PFSK-1 (cell line): Measurements from ENCODE around the gene PIGL.

Source experiments
- FOXP2 ChIP-seq: optimal IDR thresholded peaks from 2 replicates; pipeline ENCODE3; 2011; ENCODE audit warnings: borderline replicate concordance, control low read depth, inconsistent platforms; ENCODE audit not compliant: insufficient read depth; ENCODE audit errors: extremely low read length, extremely low read depth
- POLR2AphosphoS5 ChIP-seq: IDR thresholded peaks from 2 replicates; pipeline ENCODE4 v1.6.1; 2012; ENCODE audit warnings: low read depth, mild to moderate bottlenecking, control low read depth, low read length, moderate library complexity
- SIN3A ChIP-seq: IDR thresholded peaks from 2 replicates; pipeline ENCODE4 v1.6.1; 2012; ENCODE audit warnings: mild to moderate bottlenecking, low read length, moderate library complexity, borderline replicate concordance; ENCODE audit not compliant: insufficient read depth
- TAF1 ChIP-seq: IDR thresholded peaks from 2 replicates; pipeline ENCODE4 v1.6.1; 2012; ENCODE audit warnings: low read length, control low read depth, borderline replicate concordance; ENCODE audit not compliant: insufficient read depth
- TF ChIP-seq, protein P1 (sequence below), 2 experiments: IDR thresholded peaks; 2 replicates each; pipeline versions ENCODE4 v1.6.1 to v1.8.0; 2011 to 2012; ENCODE audit warnings: low read depth in 2 of 2, low read length in 2 of 2, control low read depth in 1 of 2, inconsistent platforms in 1 of 2, mild to moderate bottlenecking in 1 of 2, moderate library complexity in 1 of 2; ENCODE audit not compliant: insufficient read depth in 1 of 2

PIGL gene

DNA sequence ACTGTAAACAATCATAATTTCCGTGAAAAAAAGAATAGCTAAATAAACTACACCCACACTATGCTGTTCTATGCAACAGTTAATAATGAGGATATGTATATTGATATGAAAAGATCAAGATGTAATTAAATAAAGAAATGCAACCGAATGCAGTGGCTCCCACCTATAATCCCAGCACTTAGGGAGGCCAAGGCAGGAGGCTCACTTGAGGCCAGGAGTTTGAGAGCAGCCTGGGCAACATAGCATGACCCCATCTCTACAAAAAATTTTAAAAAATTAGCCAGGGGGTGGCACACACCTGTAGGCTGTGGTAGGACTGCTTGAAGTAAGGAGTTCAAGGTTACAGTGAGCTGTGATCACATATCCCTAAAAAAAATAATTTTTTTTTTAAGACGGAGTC lies 121.4 kb downstream of the PIGL start:
- TF ChIP-seq TAF1 (no peak), POLR2AphosphoS5 (no peak), FOXP2 (no peak), SIN3A (no peak)
- TF ChIP-seq, protein P1, sequence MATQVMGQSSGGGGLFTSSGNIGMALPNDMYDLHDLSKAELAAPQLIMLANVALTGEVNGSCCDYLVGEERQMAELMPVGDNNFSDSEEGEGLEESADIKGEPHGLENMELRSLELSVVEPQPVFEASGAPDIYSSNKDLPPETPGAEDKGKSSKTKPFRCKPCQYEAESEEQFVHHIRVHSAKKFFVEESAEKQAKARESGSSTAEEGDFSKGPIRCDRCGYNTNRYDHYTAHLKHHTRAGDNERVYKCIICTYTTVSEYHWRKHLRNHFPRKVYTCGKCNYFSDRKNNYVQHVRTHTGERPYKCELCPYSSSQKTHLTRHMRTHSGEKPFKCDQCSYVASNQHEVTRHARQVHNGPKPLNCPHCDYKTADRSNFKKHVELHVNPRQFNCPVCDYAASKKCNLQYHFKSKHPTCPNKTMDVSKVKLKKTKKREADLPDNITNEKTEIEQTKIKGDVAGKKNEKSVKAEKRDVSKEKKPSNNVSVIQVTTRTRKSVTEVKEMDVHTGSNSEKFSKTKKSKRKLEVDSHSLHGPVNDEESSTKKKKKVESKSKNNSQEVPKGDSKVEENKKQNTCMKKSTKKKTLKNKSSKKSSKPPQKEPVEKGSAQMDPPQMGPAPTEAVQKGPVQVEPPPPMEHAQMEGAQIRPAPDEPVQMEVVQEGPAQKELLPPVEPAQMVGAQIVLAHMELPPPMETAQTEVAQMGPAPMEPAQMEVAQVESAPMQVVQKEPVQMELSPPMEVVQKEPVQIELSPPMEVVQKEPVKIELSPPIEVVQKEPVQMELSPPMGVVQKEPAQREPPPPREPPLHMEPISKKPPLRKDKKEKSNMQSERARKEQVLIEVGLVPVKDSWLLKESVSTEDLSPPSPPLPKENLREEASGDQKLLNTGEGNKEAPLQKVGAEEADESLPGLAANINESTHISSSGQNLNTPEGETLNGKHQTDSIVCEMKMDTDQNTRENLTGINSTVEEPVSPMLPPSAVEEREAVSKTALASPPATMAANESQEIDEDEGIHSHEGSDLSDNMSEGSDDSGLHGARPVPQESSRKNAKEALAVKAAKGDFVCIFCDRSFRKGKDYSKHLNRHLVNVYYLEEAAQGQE (IDR thresholded peaks at IDR 0.05; ENCODE audit: insufficient read depth in 1 of 2, low read depth in 2 of 2, low read length in 2 of 2) = no peak

DNA sequence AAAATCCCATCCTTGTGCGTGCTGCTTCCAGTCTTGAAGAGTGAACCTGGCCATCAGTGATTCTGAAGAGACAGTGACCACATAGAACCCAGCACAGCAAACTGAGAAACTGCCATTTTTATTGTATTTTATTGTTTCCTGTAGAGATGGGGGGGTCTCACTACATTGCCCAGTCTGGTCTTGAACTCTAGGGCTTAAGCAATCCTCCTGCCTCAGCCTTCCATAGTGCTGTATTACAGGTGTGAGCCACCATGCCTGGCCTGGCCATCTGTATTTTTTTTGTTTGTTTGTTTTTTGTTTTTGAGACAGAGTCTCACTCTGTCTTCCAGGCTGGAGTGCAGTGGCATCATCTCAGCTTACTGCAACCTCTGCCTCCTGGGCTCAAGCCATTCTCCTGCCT lies 122.4 kb downstream of the PIGL start:
- TF ChIP-seq FOXP2 = no peak
- no peak for TF ChIP-seq POLR2AphosphoS5
- no peak for TF ChIP-seq TAF1
- no peak for TF ChIP-seq SIN3A
- TF ChIP-seq, protein P1 (IDR thresholded peaks at IDR 0.05; ENCODE audit: insufficient read depth in 1 of 2, low read depth in 2 of 2, low read length in 2 of 2) = no peak

DNA sequence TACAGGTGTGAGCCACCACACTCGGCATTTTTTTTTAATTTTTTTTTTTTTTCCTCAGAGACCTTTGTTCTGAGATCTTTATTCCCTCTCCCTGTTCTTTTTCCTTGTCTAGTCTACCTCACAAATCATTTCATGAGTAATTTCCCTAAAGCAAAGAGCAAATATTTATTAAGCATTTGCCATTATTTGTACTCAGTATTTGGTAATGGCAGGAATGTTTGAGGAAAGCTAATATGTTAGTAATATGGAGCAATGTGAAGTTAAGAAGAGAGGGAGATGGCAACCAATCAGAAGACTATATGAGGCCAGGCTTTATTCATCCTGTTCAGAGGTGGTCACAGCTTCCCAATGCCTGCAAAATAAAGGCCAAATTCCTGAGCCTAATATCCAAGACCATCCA lies 122.9 kb downstream of the PIGL start:
- TF ChIP-seq FOXP2 = no peak
- TF ChIP-seq, protein P1 (IDR thresholded peaks at IDR 0.05; ENCODE audit: insufficient read depth in 1 of 2, low read depth in 2 of 2, low read length in 2 of 2) = no peak
- TF ChIP-seq TAF1 = no peak
- TF ChIP-seq SIN3A = no peak
- TF ChIP-seq POLR2AphosphoS5 = no peak

DNA sequence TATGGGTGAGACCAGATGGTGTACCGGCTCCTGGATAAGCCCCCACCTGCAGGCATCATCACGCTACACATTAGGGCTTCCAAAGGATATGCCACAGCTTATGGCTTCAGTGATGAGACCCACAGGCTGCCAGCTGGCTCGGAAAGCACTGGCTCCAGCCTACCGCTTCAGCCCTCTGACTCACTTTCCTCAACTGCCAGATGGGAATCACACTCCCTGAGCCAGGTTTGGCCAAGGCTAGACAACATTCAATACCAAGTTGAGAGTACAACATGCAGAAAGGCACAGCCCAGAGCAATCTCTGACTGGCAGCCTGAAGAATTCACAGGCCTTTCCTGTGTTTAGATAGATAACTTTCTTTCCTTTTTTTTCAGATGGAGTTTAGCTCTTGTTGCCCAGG lies 126.0 kb downstream of the PIGL start:
- TF ChIP-seq FOXP2 (no peak), TAF1 (no peak), SIN3A (no peak), POLR2AphosphoS5 (no peak)
- TF ChIP-seq, protein P1 (IDR thresholded peaks at IDR 0.05; ENCODE audit: insufficient read depth in 1 of 2, low read depth in 2 of 2, low read length in 2 of 2) = no peak

DNA sequence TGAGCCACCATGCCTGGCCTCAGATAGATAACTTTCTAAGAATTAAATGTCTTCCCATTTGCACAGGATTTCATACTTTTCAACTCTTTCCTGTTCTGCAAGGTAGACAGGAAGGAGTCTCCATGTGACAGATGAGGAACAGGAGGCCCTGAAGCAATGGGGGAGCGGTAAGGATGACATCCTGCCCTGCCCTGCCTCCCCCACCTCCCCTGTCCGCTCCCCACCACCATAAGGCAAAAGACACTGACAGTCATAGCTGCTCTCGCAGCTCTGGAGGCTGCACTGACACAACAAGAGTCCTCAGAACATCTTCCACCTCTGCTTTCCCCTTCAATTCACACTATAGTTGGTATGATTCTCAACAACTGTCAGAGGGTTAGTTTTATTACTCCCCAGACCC lies 126.6 kb downstream of the PIGL start:
- TF ChIP-seq POLR2AphosphoS5 (no peak), TAF1 (no peak), FOXP2 (no peak), SIN3A (no peak)
- TF ChIP-seq, protein P1 (IDR thresholded peaks at IDR 0.05; ENCODE audit: insufficient read depth in 1 of 2, low read depth in 2 of 2, low read length in 2 of 2) = no peak
